ENCODE measurements around the gene TPTE2.

DNA sequence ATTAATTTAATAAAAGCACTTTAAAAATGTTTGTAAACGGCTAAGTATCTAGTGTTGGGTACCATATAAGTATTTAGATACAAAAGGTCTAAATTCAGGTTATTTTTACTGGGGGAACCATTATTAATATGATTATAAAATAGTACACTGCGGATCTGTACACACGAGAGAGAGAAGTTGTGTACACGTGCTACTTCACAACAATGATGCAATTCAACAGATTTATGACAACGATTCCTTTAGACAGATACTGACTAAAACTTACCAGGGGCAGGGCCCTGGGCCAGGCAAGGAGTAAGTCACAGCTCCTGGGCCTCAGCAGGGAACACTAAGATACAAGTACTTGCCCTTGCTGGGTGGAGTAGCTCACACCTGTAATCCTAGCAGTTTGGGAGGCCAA, 29.1 kb upstream of the TPTE2 start:
- no peak for TF ChIP-seq POLR2A (IDR thresholded peaks at IDR 0.05)
- TF ChIP-seq, protein P1, sequence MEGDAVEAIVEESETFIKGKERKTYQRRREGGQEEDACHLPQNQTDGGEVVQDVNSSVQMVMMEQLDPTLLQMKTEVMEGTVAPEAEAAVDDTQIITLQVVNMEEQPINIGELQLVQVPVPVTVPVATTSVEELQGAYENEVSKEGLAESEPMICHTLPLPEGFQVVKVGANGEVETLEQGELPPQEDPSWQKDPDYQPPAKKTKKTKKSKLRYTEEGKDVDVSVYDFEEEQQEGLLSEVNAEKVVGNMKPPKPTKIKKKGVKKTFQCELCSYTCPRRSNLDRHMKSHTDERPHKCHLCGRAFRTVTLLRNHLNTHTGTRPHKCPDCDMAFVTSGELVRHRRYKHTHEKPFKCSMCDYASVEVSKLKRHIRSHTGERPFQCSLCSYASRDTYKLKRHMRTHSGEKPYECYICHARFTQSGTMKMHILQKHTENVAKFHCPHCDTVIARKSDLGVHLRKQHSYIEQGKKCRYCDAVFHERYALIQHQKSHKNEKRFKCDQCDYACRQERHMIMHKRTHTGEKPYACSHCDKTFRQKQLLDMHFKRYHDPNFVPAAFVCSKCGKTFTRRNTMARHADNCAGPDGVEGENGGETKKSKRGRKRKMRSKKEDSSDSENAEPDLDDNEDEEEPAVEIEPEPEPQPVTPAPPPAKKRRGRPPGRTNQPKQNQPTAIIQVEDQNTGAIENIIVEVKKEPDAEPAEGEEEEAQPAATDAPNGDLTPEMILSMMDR (IDR thresholded peaks at IDR 0.05): no peak

Data from prostate gland (tissue), 2 donors.